Left lung (tissue), 10 donors: Measurements from ENCODE around the gene KATNAL2. TPM values are rescaled to one million over a fixed set of nuclear protein-coding genes. Genes with fewer than 3 reads are reported as not detected.

Experiments
- ATAC-seq: fragments of 200-7000 bp; cut with Tn5 transposase; one replicate; pipeline ENCODE4 v1.9.1; 2020; ENCODE audit warnings: moderate library complexity
- DNase-seq, 4 donors: peaks; one replicate each; pipeline ENCODE4 v3.0.0-alpha.2; 2013 to 2020
- H3K27ac ChIP-seq, 2 donors: fragments of 200-600 bp; sonication (generic) in 1 of 2; one replicate each; pipeline versions ENCODE4 v1.5.0 to v1.8.0; 2020 to 2021
- H3K27me3 ChIP-seq, 2 donors: fragments of 200-600 bp; sonication (generic) in 1 of 2; one replicate each; pipeline versions ENCODE4 v1.5.0 to v1.8.0; 2020 to 2021
- H3K36me3 ChIP-seq, 2 donors: fragments of 200-600 bp; sonication (generic) in 1 of 2; one replicate each; pipeline versions ENCODE4 v1.5.0 to v1.8.0; 2020 to 2021
- H3K4me1 ChIP-seq, 2 donors: fragments of 200-600 bp; one replicate each; pipeline ENCODE4 v1.8.0; 2021
- H3K4me3 ChIP-seq, 2 donors: fragments of 200-600 bp; sonication (generic) in 1 of 2; one replicate each; pipeline versions ENCODE4 v1.5.0 to v1.8.0; 2020 to 2021; ENCODE audit warnings: mild to moderate bottlenecking in 1 of 2
- H3K9me3 ChIP-seq, 2 donors: fragments of 200-600 bp; sonication (generic) in 1 of 2; one replicate each; pipeline versions ENCODE4 v1.5.0 to v1.8.0; 2020 to 2021
- intact Hi-C, 2 donors: fragments of 100-400 bp; cut with DNase I; formaldehyde crosslinking; loops; one replicate each; pipeline versions ENCODE4 v1.11.2 to v1.14.2; 2022
- polyA plus RNA-seq, 6 donors: library from polyadenylated mRNA; unstranded; fragments of 120-200 nt; gene quantifications; one replicate each; pipeline ENCODE4 v1.2.1, GENCODE V29; 2013; ENCODE audit not compliant: insufficient read length in 6 of 6
- total RNA-seq, 2 donors: library from RNA; stranded (reverse); fragmentation: NEBNext Ultra II Directional; extraction: Animal tissue kit (Norgen Biotek cat#: 25700); gene quantifications; one replicate each; pipeline ENCODE4 v1.2.1, GENCODE V29; 2021
- TF ChIP-seq, protein P1 (sequence below), 2 donors: fragments of 200-600 bp; sonication (generic) in 1 of 2; IDR thresholded peaks; one replicate each; pipeline versions ENCODE4 v1.5.0 to v1.8.0; 2021; ENCODE audit warnings: antibody characterized with exemption in 2 of 2
- donor health status: DM: no; HTN: yes; CAD: no.
- donor health status: DM: no; HTN: no; CAD: no.

Gene KATNAL2
- total and polyA plus RNA-seq, 8 donors = 2.4 to 8.8 (median 6.9) TPM

DNA sequence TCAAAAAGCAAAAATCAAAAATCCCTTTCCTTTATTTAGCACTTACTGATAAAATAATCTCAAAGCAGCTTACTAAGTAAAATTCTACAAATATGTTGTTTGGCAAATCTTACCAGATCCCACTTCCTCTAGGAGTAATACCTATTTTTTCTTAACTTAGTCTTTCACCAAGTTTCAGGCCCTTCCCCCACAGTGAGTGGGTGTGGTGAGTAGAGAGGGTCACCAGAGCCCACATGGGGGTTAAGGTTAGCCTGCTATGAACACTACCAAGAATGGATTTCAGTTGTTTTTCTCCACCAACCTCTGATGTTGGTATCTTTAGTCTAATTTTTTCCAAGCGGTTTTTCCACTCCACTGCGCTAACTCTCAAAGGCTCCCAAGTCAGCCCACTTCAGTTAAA is 23.3 kb upstream of the KATNAL2 start:
- Histone ChIP-seq H3K9me3 (peaks cover 0 to 8% of the 10 kb centered on the region in 2 donors), H3K27me3 (no peaks in the 10 kb centered on the region), H3K4me1 (no peaks in the 10 kb centered on the region), H3K36me3 (peaks cover 0 to 17% of the 10 kb centered on the region in 2 donors), H3K4me3 (no peak overlapping the region), H3K27ac (no peak overlapping the region)
- TF ChIP-seq, protein P1, sequence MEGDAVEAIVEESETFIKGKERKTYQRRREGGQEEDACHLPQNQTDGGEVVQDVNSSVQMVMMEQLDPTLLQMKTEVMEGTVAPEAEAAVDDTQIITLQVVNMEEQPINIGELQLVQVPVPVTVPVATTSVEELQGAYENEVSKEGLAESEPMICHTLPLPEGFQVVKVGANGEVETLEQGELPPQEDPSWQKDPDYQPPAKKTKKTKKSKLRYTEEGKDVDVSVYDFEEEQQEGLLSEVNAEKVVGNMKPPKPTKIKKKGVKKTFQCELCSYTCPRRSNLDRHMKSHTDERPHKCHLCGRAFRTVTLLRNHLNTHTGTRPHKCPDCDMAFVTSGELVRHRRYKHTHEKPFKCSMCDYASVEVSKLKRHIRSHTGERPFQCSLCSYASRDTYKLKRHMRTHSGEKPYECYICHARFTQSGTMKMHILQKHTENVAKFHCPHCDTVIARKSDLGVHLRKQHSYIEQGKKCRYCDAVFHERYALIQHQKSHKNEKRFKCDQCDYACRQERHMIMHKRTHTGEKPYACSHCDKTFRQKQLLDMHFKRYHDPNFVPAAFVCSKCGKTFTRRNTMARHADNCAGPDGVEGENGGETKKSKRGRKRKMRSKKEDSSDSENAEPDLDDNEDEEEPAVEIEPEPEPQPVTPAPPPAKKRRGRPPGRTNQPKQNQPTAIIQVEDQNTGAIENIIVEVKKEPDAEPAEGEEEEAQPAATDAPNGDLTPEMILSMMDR (IDR thresholded peaks at IDR 0.05) = no peak
- intact Hi-C loops = no loop called here
- no peak for ATAC-seq
- DNase-seq = no peak

DNA sequence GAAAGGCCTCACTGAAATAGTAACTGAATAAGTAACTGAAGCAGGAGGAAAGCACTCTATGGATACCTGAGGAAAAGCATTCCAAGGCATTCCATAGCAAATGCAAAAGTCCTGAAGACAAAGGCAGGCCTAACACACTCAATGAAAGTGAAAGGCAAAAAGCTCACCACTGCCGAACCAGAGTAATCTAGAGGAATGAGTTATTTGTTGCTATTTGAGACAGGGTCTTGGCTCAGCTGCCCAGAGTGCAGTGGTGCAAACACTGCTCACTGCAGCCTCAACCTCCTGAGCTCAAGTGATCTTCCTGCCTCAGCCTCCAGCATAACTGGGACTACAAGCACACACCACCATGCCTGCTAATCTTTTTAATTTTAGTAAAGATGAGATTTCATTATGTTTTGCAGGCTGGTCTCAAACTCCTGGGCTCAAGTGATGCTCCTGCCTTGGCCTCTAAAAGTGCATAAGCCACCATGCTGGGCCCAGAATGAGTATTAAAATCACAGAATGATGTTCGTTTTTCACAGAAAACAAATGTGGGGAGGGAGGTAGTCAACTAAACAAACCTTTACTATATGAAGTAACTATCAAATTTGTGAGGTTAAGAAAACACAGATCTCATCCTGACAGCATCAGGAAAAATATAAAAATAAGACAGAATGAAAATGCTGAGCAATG is 18.0 kb upstream of the KATNAL2 start:
- TF ChIP-seq, protein P1 (IDR thresholded peaks at IDR 0.05) = no peak

DNA sequence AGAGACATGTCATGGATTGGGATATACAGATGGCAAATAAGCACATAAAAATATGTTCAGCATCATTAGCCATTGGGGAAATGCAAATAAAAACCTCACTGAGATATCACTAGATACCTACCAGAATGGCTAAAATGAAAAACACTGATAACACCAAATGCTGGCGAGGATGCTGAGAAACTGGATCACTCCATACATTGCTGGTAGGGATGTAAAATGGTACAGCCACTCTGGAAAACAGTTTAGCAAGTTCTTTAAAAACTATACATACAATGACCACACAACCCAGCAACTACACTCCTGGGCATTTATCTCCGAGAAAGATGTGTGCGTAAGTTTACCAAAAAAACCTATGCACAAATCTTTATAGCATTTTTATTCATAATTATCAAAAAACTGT is 14.0 kb upstream of the KATNAL2 start:
- Histone ChIP-seq H3K4me3 (no peak overlapping the region), H3K27me3 (no peaks in the 10 kb centered on the region), H3K27ac (no peak overlapping the region), H3K4me1 (no peaks in the 10 kb centered on the region), H3K36me3 (peaks cover 0 to 4% of the 10 kb centered on the region in 2 donors), H3K9me3 (peaks cover 0 to 4% of the 10 kb centered on the region in 2 donors)
- DNase-seq = no peak
- intact Hi-C loops = no loop called here
- no peak for ATAC-seq
- TF ChIP-seq, protein P1 (IDR thresholded peaks at IDR 0.05) = no peak

More for the DNA sequence above, 18.0 kb upstream of the KATNAL2 start:
- Histone ChIP-seq H3K4me3 (no peak overlapping the region), H3K27me3 (no peaks in the 10 kb centered on the region), H3K36me3 (peaks cover 0 to 4% of the 10 kb centered on the region in 2 donors), H3K4me1 (no peaks in the 10 kb centered on the region), H3K27ac (no peak overlapping the region), H3K9me3 (no peaks in the 10 kb centered on the region)
- intact Hi-C loops = no loop called here
- ATAC-seq (no peak), DNase-seq (no peak)

DNA sequence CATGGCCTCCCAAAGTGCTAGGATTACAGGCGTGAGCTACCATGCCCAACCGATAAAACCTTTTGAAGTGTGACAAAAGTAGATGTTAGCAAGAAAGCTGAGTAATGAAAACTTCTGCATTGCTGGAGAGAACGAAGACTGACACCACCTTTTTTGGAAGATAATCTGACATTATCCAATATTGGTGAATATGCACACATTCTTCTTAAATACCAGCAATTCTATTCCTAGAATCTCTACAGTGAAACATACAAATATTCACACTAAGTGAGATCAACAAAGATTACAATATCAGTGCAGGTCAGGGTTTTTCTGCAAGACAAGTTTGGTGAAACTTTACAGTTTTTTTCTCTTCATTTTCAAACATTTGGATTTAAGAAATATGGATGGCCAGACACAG is 7.9 kb upstream of the KATNAL2 start:
- DNase-seq (no peak), ATAC-seq (no peak)
- TF ChIP-seq, protein P1 (IDR thresholded peaks at IDR 0.05) = no peak
- no peak overlapping the region for H3K27ac ChIP-seq
- no peaks in the 10 kb centered on the region for H3K27me3 ChIP-seq
- intact Hi-C loops = no loop called here
- no peaks in the 10 kb centered on the region for H3K4me1 ChIP-seq
- H3K9me3 ChIP-seq = peaks cover 0 to 4% of the 10 kb centered on the region in 2 donors
- H3K36me3 ChIP-seq = no peaks in the 10 kb centered on the region
- no peak overlapping the region for H3K4me3 ChIP-seq

DNA sequence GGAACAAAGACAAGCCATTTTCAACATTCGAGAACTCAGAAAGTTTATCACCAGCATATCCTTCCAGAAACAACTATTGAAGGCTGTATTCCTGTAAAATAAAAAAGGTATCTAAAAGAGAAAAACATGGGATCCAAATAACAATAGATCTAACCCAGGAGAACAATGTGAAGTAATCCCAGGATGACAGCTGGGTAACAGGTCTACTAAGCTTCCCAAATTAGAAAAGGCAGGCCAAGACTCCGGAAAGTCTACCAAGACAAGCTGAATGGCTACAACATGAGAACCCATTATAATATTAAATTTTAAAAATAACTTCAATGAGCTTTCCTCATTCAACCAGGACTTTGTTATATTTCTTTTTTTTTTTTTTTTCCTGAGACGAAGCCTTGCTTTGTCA is 6.5 kb upstream of the KATNAL2 start:
- intact Hi-C loops = no loop called here
- H3K4me3 ChIP-seq = no peak overlapping the region
- no peak for ATAC-seq
- DNase-seq = no peak
- H3K36me3 ChIP-seq = no peaks in the 10 kb centered on the region
- peaks cover 0 to 4% of the 10 kb centered on the region in 2 donors for H3K9me3 ChIP-seq
- no peaks in the 10 kb centered on the region for H3K27me3 ChIP-seq
- TF ChIP-seq, protein P1 (IDR thresholded peaks at IDR 0.05) = no peak
- H3K4me1 ChIP-seq = peaks cover 4 to 9% of the 10 kb centered on the region in 2 donors
- H3K27ac ChIP-seq = no peak overlapping the region
